GM12873 (cell line): ENCODE measurements around the gene ANTXR1.

Source experiments
- CTCF ChIP-seq: IDR thresholded peaks from 2 replicates; pipeline ENCODE4 v1.5.1; 2012; ENCODE audit warnings: low read depth, mild to moderate bottlenecking, moderate library complexity, low read length, control low read depth; ENCODE audit not compliant: insufficient read depth; ENCODE audit errors: missing control alignments

ANTXR1 gene

GRCh38 chr2:69090820-69091219 lies 77.8 kb downstream of the ANTXR1 start:
- no peak for TF ChIP-seq CTCF

GRCh38 chr2:69092857-69093256 lies 79.9 kb downstream of the ANTXR1 start:
- TF ChIP-seq CTCF = no peak

- no peak for TF ChIP-seq CTCF
Observed at GRCh38 chr2:69095305-69095704, 82.3 kb downstream of the ANTXR1 start.

- no peak for TF ChIP-seq CTCF
Observed at GRCh38 chr2:69096326-69097095, 83.5 kb downstream of the ANTXR1 start.

GRCh38 chr2:69097148-69097610 lies 84.2 kb downstream of the ANTXR1 start:
- TF ChIP-seq CTCF = no peak

GRCh38 chr2:69097891-69098655 lies 85.1 kb downstream of the ANTXR1 start:
- TF ChIP-seq CTCF = no peak

GRCh38 chr2:69099541-69099940 lies 86.6 kb downstream of the ANTXR1 start:
- no peak for TF ChIP-seq CTCF
